Mucosa of rectum (tissue), 2 donors: Measurements from ENCODE around the gene HIPK1.
A peak's percentile ranks its signal among the peaks of the same experiment; 100 is the strongest.
"Not testable (repeated sequence)": the region's sequence is repeated elsewhere in the genome, so short reads cannot be mapped to it uniquely, and the experiment has no call there.

Experiments used
- H3K27ac ChIP-seq, 2 donors: one replicate each; pipeline ENCODE4 v1.7.0; 2013; ENCODE audit warnings: inconsistent platforms in 2 of 2, low read depth in 2 of 2, low read length in 2 of 2
- H3K27me3 ChIP-seq, 2 donors: one replicate each; pipeline ENCODE4 v1.7.0; 2013; ENCODE audit warnings: low read length in 2 of 2; ENCODE audit not compliant: control insufficient read depth in 2 of 2, insufficient read depth in 2 of 2
- H3K36me3 ChIP-seq, 2 donors: one replicate each; pipeline ENCODE4 v1.7.0; 2013; ENCODE audit warnings: low read length in 2 of 2; ENCODE audit not compliant: control insufficient read depth in 2 of 2, insufficient read depth in 2 of 2
- H3K4me1 ChIP-seq, 2 donors: one replicate each; pipeline ENCODE4 v1.7.0; 2013; ENCODE audit warnings: low read length in 2 of 2, mild to moderate bottlenecking in 1 of 2; ENCODE audit not compliant: control insufficient read depth in 2 of 2, insufficient read depth in 2 of 2
- H3K4me3 ChIP-seq, 2 donors: one replicate each; pipeline ENCODE4 v1.7.0; 2013; ENCODE audit warnings: low read length in 2 of 2
- H3K9ac ChIP-seq, 2 donors: one replicate each; pipeline ENCODE4 v1.7.0; 2013; ENCODE audit warnings: low read length in 2 of 2, low read depth in 1 of 2, mild to moderate bottlenecking in 1 of 2
- H3K9me3 ChIP-seq, 2 donors: one replicate each; pipeline ENCODE4 v1.7.0; 2013; ENCODE audit warnings: low read length in 2 of 2; ENCODE audit not compliant: control insufficient read depth in 2 of 2
- donor health status: healthy.
- donor health status: Normal muscosa, but diverticular disease.

The HIPK1 gene

GRCh38 chr1:113942527-113942926 lies 13.4 kb downstream of the HIPK1 start:
- Histone ChIP-seq H3K27me3 (no peaks in the 10 kb centered on the region), H3K4me1 (peaks cover 14 to 17% of the 10 kb centered on the region in 2 donors), H3K36me3 (peaks cover 13 to 14% of the 10 kb centered on the region in 2 donors), H3K9me3 (no peaks in the 10 kb centered on the region), H3K9ac (no peak overlapping the region), H3K4me3 (no peak overlapping the region), H3K27ac (no peak overlapping the region)

GRCh38 chr1:113943028-113943811 lies 14.1 kb downstream of the HIPK1 start:
- no peak overlapping the region for H3K4me3 ChIP-seq
- H3K4me1 ChIP-seq, result peaks cover 20 to 23% of the 10 kb centered on the region in 2 donors
- H3K36me3 ChIP-seq, result peaks cover 13 to 14% of the 10 kb centered on the region in 2 donors
- H3K27ac ChIP-seq, result no peak overlapping the region
- H3K27me3 ChIP-seq, result no peaks in the 10 kb centered on the region
- H3K9ac ChIP-seq, result no peak overlapping the region
- H3K9me3 ChIP-seq, result no peaks in the 10 kb centered on the region

- Histone ChIP-seq H3K4me1 (peaks cover 17 to 26% of the 10 kb centered on the region in 2 donors), H3K9me3 (no peaks in the 10 kb centered on the region), H3K36me3 (peaks cover 12 to 13% of the 10 kb centered on the region in 2 donors), H3K27me3 (no peaks in the 10 kb centered on the region), H3K4me3 (no peak overlapping the region), H3K9ac (no peak overlapping the region), H3K27ac (no peak overlapping the region)
Measured at GRCh38 chr1:113945329-113945728, 16.2 kb downstream of the HIPK1 start.

- peaks cover 17 to 26% of the 10 kb centered on the region in 2 donors for H3K4me1 ChIP-seq
Measured at GRCh38 chr1:113946112-113946511, 17.0 kb downstream of the HIPK1 start.

GRCh38 chr1:113946678-113947387 lies 17.7 kb downstream of the HIPK1 start:
- Histone ChIP-seq H3K9ac (peak overlapping the region in 1 of 2 donors; percentile 3), H3K27me3 (no peaks in the 10 kb centered on the region)

More at GRCh38 chr1:113946112-113946511, 17.0 kb downstream of the HIPK1 start:
- H3K36me3 ChIP-seq, result peaks cover 4 to 7% of the 10 kb centered on the region in 2 donors
- no peaks in the 10 kb centered on the region for H3K9me3 ChIP-seq
- no peak overlapping the region for H3K27ac ChIP-seq
- no peak overlapping the region for H3K9ac ChIP-seq
- no peaks in the 10 kb centered on the region for H3K27me3 ChIP-seq
- no peak overlapping the region for H3K4me3 ChIP-seq

GRCh38 chr1:113947388-113948107 lies 18.4 kb downstream of the HIPK1 start:
- Histone ChIP-seq H3K9ac (peak overlapping the region; percentile 3 to 38), H3K9me3 (no peaks in the 10 kb centered on the region), H3K4me1 (peaks cover 17 to 26% of the 10 kb centered on the region in 2 donors), H3K27me3 (no peaks in the 10 kb centered on the region), H3K36me3 (peaks cover 0 to 4% of the 10 kb centered on the region in 2 donors), H3K4me3 (peak overlapping the region in 1 of 2 donors; percentile 31), H3K27ac (peak overlapping the region; percentile 49 to 56)

More at GRCh38 chr1:113946678-113947387, 17.7 kb downstream of the HIPK1 start:
- Histone ChIP-seq H3K36me3 (peaks cover 0 to 7% of the 10 kb centered on the region in 2 donors), H3K9me3 (no peaks in the 10 kb centered on the region), H3K27ac (peak overlapping the region; percentile 49 to 56), H3K4me3 (peak overlapping the region in 1 of 2 donors; percentile 31), H3K4me1 (peaks cover 17 to 26% of the 10 kb centered on the region in 2 donors)

- H3K27me3 ChIP-seq, H3K9ac ChIP-seq, H3K9me3 ChIP-seq, H3K4me3 ChIP-seq, H3K36me3 ChIP-seq: not testable (repeated sequence)
- peak overlapping the region in 1 of 2 donors; percentile 56 for H3K27ac ChIP-seq
- peaks cover 17 to 26% of the 10 kb centered on the region in 2 donors for H3K4me1 ChIP-seq
Measured at GRCh38 chr1:113948151-113948550, 19.0 kb downstream of the HIPK1 start.

- Histone ChIP-seq H3K27me3 (no peaks in the 10 kb centered on the region), H3K9ac (no peak overlapping the region), H3K36me3 (peaks cover 0 to 4% of the 10 kb centered on the region in 2 donors), H3K27ac (no peak overlapping the region), H3K4me1 (peaks cover 17 to 26% of the 10 kb centered on the region in 2 donors), H3K4me3 (no peak overlapping the region), H3K9me3 (no peaks in the 10 kb centered on the region)
Measured at GRCh38 chr1:113949007-113949406, 19.9 kb downstream of the HIPK1 start.

GRCh38 chr1:113950908-113951307 lies 21.8 kb downstream of the HIPK1 start:
- Histone ChIP-seq H3K27me3 (no peaks in the 10 kb centered on the region), H3K9ac (no peak overlapping the region), H3K4me3 (no peak overlapping the region), H3K27ac (no peak overlapping the region), H3K36me3 (peaks cover 9 to 15% of the 10 kb centered on the region in 2 donors), H3K9me3 (no peaks in the 10 kb centered on the region), H3K4me1 (peaks cover 17 to 24% of the 10 kb centered on the region in 2 donors)
